ENCODE measurements around the gene PTTG1IP.

DNA sequence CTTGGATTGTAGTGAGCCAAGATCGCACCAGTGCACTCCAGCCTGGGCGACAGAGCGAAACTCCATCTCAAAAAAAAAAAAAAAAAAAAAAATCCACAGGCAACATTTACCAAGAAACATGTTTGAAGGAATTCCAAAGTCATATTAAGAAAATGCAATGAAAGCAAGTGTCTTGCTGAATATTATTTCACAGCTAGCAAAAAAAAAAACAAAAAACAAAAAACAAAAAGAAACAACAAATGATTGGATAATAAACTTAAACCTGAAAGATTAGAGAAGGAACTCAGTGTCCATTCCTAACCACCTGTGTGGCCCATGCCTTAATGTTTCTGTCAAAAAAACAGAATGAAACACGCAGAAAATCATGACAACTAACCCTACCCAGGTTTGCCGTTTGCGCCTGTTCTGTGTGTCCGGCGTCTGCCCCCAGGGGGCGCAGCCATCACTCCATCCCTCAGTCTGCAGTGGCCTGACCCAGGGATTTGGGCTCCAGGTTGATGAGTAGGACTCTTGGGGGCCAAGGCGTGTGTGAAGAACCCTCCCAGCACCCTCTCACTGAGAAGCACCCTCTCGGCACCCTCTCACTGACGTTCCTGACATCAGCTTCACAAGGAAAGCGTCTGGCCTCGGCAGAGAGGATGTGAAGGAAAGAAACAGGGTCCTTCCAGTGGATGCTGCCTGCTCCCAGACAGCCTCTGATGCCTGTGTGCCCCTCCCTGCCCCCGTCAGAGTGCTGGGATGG, 19.2 kb upstream of the PTTG1IP start:
- no peak for TF ChIP-seq EZH2 (IDR thresholded peaks at IDR 0.05; ENCODE audit: insufficient read depth, poor library complexity, severe bottlenecking)
- TF ChIP-seq EZH2phosphoT487 (IDR thresholded peaks at IDR 0.05; ENCODE audit: insufficient read depth, low read depth): no peak
